Measurements from ENCODE around the gene C2orf80. TPM values are rescaled to one million over a fixed set of nuclear protein-coding genes. Genes with fewer than 3 reads are reported as not detected.
"Not testable (repeated sequence)": the region's sequence is repeated elsewhere in the genome, so short reads cannot be mapped to it uniquely, and the experiment has no call there.

Gene C2orf80
- total RNA-seq, 1 donor from 2014 or later, result not detected

DNA sequence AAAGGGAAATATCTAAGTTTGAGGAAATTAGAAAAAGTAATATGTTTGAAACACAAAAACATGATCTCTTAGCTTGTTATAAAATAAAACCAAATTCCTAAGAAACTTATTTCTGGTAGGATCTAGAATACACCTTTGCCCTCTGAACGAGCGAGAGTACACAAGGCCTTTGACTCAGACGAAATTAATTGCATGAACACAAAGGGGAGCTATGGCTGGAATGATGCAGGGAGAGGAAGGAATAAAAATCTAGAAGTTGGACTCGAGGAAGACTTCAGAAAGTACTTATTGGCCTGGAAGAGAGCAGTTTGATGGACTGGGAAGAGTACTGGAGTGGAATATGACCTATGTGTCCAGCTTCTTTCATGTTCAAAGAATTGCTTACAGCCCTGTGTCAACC, 64.6 kb downstream of the C2orf80 start:
- no peaks in the 10 kb centered on the region for H3K36me3 Mint-ChIP-seq
- Histone ChIP-seq H3K36me3 (no peaks in the 10 kb centered on the region), H4K20me1 (ENCODE audit: low read depth) (no peaks in the 10 kb centered on the region), H3K27ac (no peak overlapping the region), H2AFZ (replicated peaks) (no peak overlapping the region), H3K79me2 (ENCODE audit: low read depth) (no peaks in the 10 kb centered on the region), H3K9ac (no peak overlapping the region), H3K9me3 (ENCODE audit: low read depth) (no peaks in the 10 kb centered on the region), H3K4me3 (no peak overlapping the region), H3K27me3 (no peaks in the 10 kb centered on the region), H3K4me2 (no peak overlapping the region), H3K4me1 (no peaks in the 10 kb centered on the region), H3F3A (ENCODE audit: low read depth) (peaks cover 9% of the 10 kb centered on the region)
- H3K9me3 Mint-ChIP-seq, result no peaks in the 10 kb centered on the region
- peaks cover 5% of the 10 kb centered on the region for H3K27me3 Mint-ChIP-seq (ENCODE audit: insufficient read depth, low read depth)
- no peak overlapping the region for H3K27ac Mint-ChIP-seq
- H3K4me1 Mint-ChIP-seq, result peaks cover 14% of the 10 kb centered on the region
- no peak overlapping the region for H3K4me3 Mint-ChIP-seq
- DNase-seq (ENCODE audit: low spot score), result no peak
- no peak for TF ChIP-seq EZH2 (IDR thresholded peaks at IDR 0.05)
- no peak for TF ChIP-seq EZH2phosphoT487 (IDR thresholded peaks at IDR 0.05)
- TF ChIP-seq, protein P1, sequence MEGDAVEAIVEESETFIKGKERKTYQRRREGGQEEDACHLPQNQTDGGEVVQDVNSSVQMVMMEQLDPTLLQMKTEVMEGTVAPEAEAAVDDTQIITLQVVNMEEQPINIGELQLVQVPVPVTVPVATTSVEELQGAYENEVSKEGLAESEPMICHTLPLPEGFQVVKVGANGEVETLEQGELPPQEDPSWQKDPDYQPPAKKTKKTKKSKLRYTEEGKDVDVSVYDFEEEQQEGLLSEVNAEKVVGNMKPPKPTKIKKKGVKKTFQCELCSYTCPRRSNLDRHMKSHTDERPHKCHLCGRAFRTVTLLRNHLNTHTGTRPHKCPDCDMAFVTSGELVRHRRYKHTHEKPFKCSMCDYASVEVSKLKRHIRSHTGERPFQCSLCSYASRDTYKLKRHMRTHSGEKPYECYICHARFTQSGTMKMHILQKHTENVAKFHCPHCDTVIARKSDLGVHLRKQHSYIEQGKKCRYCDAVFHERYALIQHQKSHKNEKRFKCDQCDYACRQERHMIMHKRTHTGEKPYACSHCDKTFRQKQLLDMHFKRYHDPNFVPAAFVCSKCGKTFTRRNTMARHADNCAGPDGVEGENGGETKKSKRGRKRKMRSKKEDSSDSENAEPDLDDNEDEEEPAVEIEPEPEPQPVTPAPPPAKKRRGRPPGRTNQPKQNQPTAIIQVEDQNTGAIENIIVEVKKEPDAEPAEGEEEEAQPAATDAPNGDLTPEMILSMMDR (IDR thresholded peaks at IDR 0.05), result no peak

DNA sequence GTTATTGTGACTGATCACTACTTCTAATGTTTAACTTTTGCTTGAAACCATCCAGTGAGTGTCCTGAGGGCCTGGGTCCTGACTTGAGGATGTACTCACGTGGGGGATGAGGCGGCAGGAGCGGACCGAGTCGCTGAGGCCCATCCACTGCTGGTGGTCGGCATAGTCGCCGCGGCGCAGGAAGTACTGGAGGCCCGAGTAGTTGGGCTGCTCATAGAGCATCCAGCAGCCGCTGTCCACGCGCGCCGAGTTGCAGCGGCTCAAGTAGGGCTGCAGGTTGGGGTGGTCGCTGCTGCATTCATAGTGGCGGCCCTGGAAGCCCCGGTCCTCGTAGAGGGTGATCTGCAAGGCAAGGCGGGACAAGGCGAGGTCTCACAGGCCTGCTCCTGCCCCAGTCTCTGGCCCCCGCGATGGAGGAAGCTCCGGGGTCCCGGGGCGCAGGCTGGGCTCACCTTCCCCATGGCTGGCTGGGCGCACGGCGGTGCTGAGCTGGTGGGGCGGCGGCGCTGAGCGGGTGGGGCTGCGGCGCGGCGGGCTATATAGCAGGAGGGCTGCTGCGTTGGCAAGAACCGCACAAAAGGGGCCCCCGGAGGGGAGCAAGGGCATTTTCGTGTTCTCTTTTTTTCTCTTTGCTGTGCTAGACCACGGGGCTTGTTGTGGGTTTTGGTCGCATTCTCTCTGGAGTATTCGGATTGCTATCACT, 65.7 kb downstream of the C2orf80 start, which contains the start of gene CRYGD:
Gene CRYGD (minus strand): TSS at position 512 of the 703 bp plus-strand sequence. CDS start 51 bp downstream, at position 461.
- not testable (repeated sequence) for H3K9me3 ChIP-seq (ENCODE audit: low read depth); H3K27ac ChIP-seq; H3K27me3 Mint-ChIP-seq (ENCODE audit: insufficient read depth, low read depth); H3K4me1 ChIP-seq; H3K36me3 ChIP-seq; H3K36me3 Mint-ChIP-seq; H3F3A ChIP-seq (ENCODE audit: low read depth); DNase-seq (ENCODE audit: low spot score); H3K4me3 ChIP-seq; H3K27me3 ChIP-seq; H2AFZ ChIP-seq (replicated peaks); H3K79me2 ChIP-seq (ENCODE audit: low read depth); H3K4me1 Mint-ChIP-seq; H3K4me2 ChIP-seq; H3K9me3 Mint-ChIP-seq; H3K9ac ChIP-seq; H4K20me1 ChIP-seq (ENCODE audit: low read depth)
- Mint-ChIP-seq H3K27ac (peak within 1 kb of the TSS; percentile 30), H3K4me3 (peak within 1 kb of the TSS; percentile 58)

DNA sequence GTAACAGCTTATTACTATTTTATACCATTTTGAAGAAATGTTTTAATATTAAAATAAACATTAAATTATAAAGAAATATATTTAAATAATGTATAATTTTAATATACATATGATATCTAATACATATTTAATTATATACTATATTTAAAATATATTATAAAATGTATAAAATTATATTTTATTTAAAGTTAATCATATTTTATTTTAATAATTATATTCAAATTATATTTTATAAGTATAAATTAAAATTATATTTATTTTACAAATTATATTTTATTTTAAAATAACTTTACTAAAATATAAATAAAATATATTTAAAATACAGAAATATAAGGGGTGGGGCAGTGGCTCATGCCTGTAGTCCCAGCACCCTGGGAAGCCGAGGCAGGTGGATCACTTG, 67.6 kb downstream of the C2orf80 start:
- Histone ChIP-seq H3K79me2 (ENCODE audit: low read depth) (no peaks in the 10 kb centered on the region), H2AFZ (replicated peaks) (no peak overlapping the region), H3K4me2 (no peak overlapping the region), H3K4me1 (peaks cover 6% of the 10 kb centered on the region), H3F3A (ENCODE audit: low read depth) (peaks cover 9% of the 10 kb centered on the region), H3K27me3 (no peaks in the 10 kb centered on the region), H3K9ac (no peak overlapping the region), H3K4me3 (no peak overlapping the region), H3K27ac (no peak overlapping the region), H3K9me3 (ENCODE audit: low read depth) (no peaks in the 10 kb centered on the region), H3K36me3 (no peaks in the 10 kb centered on the region), H4K20me1 (ENCODE audit: low read depth) (no peaks in the 10 kb centered on the region)
- H3K9me3 Mint-ChIP-seq, result peaks cover 5% of the 10 kb centered on the region
- H3K4me3 Mint-ChIP-seq, result no peak overlapping the region
- H3K36me3 Mint-ChIP-seq, result no peaks in the 10 kb centered on the region
- TF ChIP-seq, protein P1 (IDR thresholded peaks at IDR 0.05), result no peak
- TF ChIP-seq EZH2 (IDR thresholded peaks at IDR 0.05) (no peak), EZH2phosphoT487 (IDR thresholded peaks at IDR 0.05) (no peak)
- H3K27ac Mint-ChIP-seq, result no peak overlapping the region
- H3K27me3 Mint-ChIP-seq (ENCODE audit: insufficient read depth, low read depth), result peaks cover 7% of the 10 kb centered on the region
- peaks cover 14% of the 10 kb centered on the region for H3K4me1 Mint-ChIP-seq
- DNase-seq (ENCODE audit: low spot score), result no peak

DNA sequence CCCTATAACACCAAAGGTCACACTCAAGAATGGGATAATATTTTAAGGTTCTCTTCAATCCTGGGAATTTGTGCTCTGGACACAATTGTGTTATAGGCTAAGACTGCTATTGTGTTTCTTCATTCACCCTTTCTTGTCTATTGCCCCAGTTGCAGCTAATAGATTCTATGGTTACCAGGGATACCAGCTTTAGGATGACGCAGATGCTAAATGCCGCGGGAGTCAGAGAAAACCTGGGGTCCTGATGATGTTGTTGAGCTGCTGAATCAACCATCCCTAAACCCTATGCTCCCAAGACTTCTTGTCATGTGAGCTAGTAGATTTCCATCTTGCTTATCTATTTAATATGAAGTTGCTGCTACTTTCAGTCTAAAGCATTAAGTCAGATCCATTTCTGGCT, 70.9 kb downstream of the C2orf80 start:
- H3K4me1 Mint-ChIP-seq, result peaks cover 13% of the 10 kb centered on the region
- H3K4me2 ChIP-seq, result no peak overlapping the region
- H3K4me1 ChIP-seq, result peaks cover 6% of the 10 kb centered on the region
- no peak overlapping the region for H3K4me3 Mint-ChIP-seq
- no peaks in the 10 kb centered on the region for H3K36me3 Mint-ChIP-seq
- no peaks in the 10 kb centered on the region for H3K36me3 ChIP-seq
- H3K27me3 Mint-ChIP-seq (ENCODE audit: insufficient read depth, low read depth), result peaks cover 5% of the 10 kb centered on the region
- H3K9me3 ChIP-seq (ENCODE audit: low read depth), result no peaks in the 10 kb centered on the region
- peak overlapping the region; percentile 15 for H3K27ac Mint-ChIP-seq
- H3K4me3 ChIP-seq, result no peak overlapping the region
- no peaks in the 10 kb centered on the region for H3K27me3 ChIP-seq
- no peak overlapping the region for H3K27ac ChIP-seq
- H3K79me2 ChIP-seq (ENCODE audit: low read depth), result no peaks in the 10 kb centered on the region
- peaks cover 6% of the 10 kb centered on the region for H3F3A ChIP-seq (ENCODE audit: low read depth)
- H2AFZ ChIP-seq (replicated peaks), result no peak overlapping the region
- TF ChIP-seq, protein P1 (IDR thresholded peaks at IDR 0.05), result no peak
- TF ChIP-seq EZH2phosphoT487 (IDR thresholded peaks at IDR 0.05) (no peak), EZH2 (IDR thresholded peaks at IDR 0.05) (no peak)
- DNase-seq (ENCODE audit: low spot score), result peak; percentile 32
- H3K9me3 Mint-ChIP-seq, result peaks cover 7% of the 10 kb centered on the region
- H3K9ac ChIP-seq, result no peak overlapping the region
- no peaks in the 10 kb centered on the region for H4K20me1 ChIP-seq (ENCODE audit: low read depth)

DNA sequence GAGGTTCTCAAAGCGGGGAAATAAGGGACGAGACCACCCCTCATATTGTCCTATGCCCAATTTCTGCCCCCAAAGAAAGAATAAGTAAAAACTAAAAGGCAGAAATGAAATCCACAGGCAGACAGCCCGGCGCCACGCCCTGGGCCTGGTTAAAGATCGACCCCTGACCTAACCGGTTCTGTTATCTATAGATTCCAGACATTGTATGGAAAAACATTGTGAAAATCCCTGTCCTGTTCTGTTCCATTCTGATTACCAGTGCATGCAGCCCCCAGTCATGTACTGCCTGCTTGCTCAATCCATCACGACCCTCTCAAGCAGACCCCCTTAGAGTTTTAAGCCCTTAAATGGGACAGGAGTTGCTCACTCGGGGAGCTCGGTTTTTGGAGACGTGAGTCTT, 72.4 kb downstream of the C2orf80 start:
- H3K27me3 ChIP-seq; H3K9ac ChIP-seq; H3K9me3 ChIP-seq (ENCODE audit: low read depth); H3K4me2 ChIP-seq; H2AFZ ChIP-seq (replicated peaks); H3K36me3 Mint-ChIP-seq; H3K36me3 ChIP-seq; H4K20me1 ChIP-seq (ENCODE audit: low read depth); H3K9me3 Mint-ChIP-seq; H3K27ac ChIP-seq; H3K4me3 ChIP-seq; H3K79me2 ChIP-seq (ENCODE audit: low read depth); DNase-seq (ENCODE audit: low spot score); H3K27ac Mint-ChIP-seq: not testable (repeated sequence)
- Mint-ChIP-seq H3K4me3 (peak overlapping the region; percentile 4), H3K4me1 (peaks cover 23% of the 10 kb centered on the region), H3K27me3 (ENCODE audit: insufficient read depth, low read depth) (peaks cover 10% of the 10 kb centered on the region)
- H3K4me1 ChIP-seq, result peaks cover 18% of the 10 kb centered on the region
- H3F3A ChIP-seq (ENCODE audit: low read depth), result peaks cover 18% of the 10 kb centered on the region
